ENCODE measurements around the gene UNC45B. TPM values are rescaled to one million over a fixed set of nuclear protein-coding genes. Genes with fewer than 3 reads are reported as not detected.
"Not testable (repeated sequence)": the region's sequence is repeated elsewhere in the genome, so short reads cannot be mapped to it uniquely, and the experiment has no call there.

The UNC45B gene
- total RNA-seq = 0.94 TPM

GRCh38 chr17:35147375-35147905, at the start of gene UNC45B:
Gene UNC45B (plus strand): TSS chr17:35147817. CDS start chr17:35148264, 447 bp downstream.
- Histone ChIP-seq H3K9me3 (ENCODE audit: low read depth, low read length) (no peaks in the 10 kb centered on the region), H3K27me3 (ENCODE audit: insufficient read depth, low read length) (no peaks in the 10 kb centered on the region), H3K4me3 (ENCODE audit: low read length) (no peak within 1 kb of the TSS), H3K4me1 (ENCODE audit: insufficient read depth, low read length) (peaks cover 2% of the 10 kb centered on the region)

DNA sequence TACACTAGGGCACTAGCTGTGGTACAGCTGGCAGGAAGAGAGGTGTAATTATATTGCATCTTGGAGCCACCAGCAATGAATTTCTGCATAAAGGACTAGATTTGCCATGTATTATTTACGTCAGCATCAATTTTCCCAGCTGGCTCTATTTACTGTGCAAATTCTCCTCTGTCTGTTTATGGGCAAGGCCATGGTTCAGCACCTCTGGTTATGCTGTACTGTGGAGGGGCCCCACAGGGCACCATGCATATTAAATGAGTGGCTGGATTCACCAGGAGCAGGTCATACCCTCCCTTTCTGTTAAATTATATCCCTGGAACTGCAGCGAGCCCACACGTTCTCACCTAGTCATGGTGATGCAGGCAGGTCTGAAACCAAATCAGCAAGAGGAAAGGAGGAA, 47.7 kb upstream of the UNC45B start:
- H3K4me1 ChIP-seq (ENCODE audit: insufficient read depth, low read length) = peaks cover 7% of the 10 kb centered on the region

GRCh38 chr17:35101036-35101435, 46.6 kb upstream of the UNC45B start:
- no peaks in the 10 kb centered on the region for H3K9me3 ChIP-seq (ENCODE audit: low read depth, low read length)
- H3K27me3 ChIP-seq (ENCODE audit: insufficient read depth, low read length) = no peaks in the 10 kb centered on the region
- H3K4me3 ChIP-seq (ENCODE audit: low read length) = no peak overlapping the region
- peaks cover 4% of the 10 kb centered on the region for H3K4me1 ChIP-seq (ENCODE audit: insufficient read depth, low read length)

More for the DNA sequence above, 47.7 kb upstream of the UNC45B start:
- H3K9me3 ChIP-seq (ENCODE audit: low read depth, low read length) = no peaks in the 10 kb centered on the region
- H3K27me3 ChIP-seq (ENCODE audit: insufficient read depth, low read length) = no peaks in the 10 kb centered on the region
- H3K4me3 ChIP-seq (ENCODE audit: low read length) = no peak overlapping the region

DNA sequence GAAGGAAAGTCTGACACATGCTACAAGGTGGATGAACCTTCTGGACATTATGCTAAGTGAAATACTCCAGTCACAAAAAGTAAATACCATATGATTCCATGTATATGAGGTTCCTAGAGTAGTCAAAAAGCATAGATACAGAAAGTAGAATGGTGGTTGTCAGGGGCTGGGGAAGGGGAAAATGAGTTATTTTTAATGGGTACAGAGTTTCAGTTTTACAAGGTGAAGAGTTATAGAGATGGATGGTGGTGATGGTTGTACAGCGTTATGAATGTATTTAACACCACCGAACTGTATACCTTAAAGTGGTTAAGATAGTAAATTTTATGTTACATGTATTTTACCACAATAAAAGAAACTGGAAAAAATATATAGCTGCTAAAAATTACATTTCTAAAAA, 45.9 kb upstream of the UNC45B start:
- Histone ChIP-seq H3K27me3 (ENCODE audit: insufficient read depth, low read length) (no peaks in the 10 kb centered on the region), H3K4me3 (ENCODE audit: low read length) (no peak overlapping the region), H3K4me1 (ENCODE audit: insufficient read depth, low read length) (peaks cover 4% of the 10 kb centered on the region), H3K9me3 (ENCODE audit: low read depth, low read length) (no peaks in the 10 kb centered on the region)

DNA sequence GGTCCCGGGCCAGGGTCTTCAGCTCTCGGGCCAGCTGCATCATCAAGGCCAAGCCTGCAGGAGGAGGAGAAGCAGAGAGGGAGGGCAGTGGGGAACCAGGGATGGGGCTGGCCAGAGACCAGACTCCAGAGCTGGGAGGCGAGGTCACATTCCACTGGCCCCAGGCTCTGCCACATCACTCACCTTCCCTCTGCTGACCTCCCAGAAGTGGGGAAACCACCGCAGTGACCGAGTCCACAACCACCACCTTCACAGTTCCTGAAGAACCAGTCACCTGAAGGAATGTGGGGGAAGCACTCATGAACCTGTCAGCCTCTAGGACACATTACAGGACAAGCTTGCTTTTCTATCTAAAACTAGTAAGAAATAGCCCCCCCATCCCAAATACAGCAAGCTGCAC, 44.3 kb upstream of the UNC45B start:
- Histone ChIP-seq H3K27me3 (ENCODE audit: insufficient read depth, low read length) (no peaks in the 10 kb centered on the region), H3K4me1 (ENCODE audit: insufficient read depth, low read length) (peaks cover 12% of the 10 kb centered on the region), H3K9me3 (ENCODE audit: low read depth, low read length) (no peaks in the 10 kb centered on the region), H3K4me3 (ENCODE audit: low read length) (no peak overlapping the region)

GRCh38 chr17:35104844-35105450, 42.7 kb upstream of the UNC45B start:
- peaks cover 12% of the 10 kb centered on the region for H3K4me1 ChIP-seq (ENCODE audit: insufficient read depth, low read length)
- no peak overlapping the region for H3K4me3 ChIP-seq (ENCODE audit: low read length)
- H3K9me3 ChIP-seq (ENCODE audit: low read depth, low read length) = no peaks in the 10 kb centered on the region
- H3K27me3 ChIP-seq (ENCODE audit: insufficient read depth, low read length) = no peaks in the 10 kb centered on the region

DNA sequence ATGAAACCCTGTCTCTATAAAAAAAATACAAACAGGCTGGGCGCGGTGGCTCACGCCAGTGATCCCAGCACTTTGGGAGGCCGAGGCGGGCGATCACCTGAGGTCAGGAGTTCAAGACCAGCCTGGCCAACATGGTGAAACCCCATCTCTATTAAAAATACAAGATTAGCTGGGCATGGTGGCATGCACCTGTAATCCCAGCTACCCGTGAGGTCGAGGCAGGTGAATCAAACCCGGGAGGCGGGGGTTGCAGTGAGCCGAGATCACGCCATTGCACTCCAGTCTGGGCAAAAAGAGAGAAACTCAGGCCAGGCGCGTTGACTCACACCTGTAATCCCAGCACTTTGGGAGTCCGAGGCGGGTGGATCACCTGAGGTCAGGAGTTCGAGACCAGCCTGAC, 36.8 kb upstream of the UNC45B start:
- H3K9me3 ChIP-seq (ENCODE audit: low read depth, low read length); H3K4me1 ChIP-seq (ENCODE audit: insufficient read depth, low read length); H3K4me3 ChIP-seq (ENCODE audit: low read length); H3K27me3 ChIP-seq (ENCODE audit: insufficient read depth, low read length): not testable (repeated sequence)

DNA sequence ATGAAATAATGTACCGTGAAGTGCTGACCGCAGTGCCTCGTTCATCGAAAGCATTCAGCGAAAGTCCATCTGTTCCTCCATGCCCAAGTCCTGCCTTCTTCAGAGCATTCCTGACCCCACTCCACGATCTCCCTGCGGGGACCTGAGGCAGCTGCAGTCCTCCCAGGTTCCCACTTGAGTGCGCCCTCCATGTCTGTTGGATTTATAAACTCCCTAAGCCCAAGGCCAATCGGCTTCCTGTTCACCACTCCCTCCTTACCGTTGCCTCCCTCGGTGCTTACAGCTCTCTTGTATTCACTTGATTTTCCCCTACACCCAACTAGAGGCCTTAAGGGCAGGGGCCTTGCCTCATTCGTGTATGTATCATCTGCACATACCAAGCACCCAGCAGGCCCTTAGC, 30.8 kb upstream of the UNC45B start:
- H3K4me3 ChIP-seq (ENCODE audit: low read length) = no peak overlapping the region
- H3K9me3 ChIP-seq (ENCODE audit: low read depth, low read length) = no peaks in the 10 kb centered on the region
- H3K4me1 ChIP-seq (ENCODE audit: insufficient read depth, low read length) = peaks cover 22% of the 10 kb centered on the region
- H3K27me3 ChIP-seq (ENCODE audit: insufficient read depth, low read length) = no peaks in the 10 kb centered on the region

- Histone ChIP-seq H3K9me3 (ENCODE audit: low read depth, low read length) (no peaks in the 10 kb centered on the region), H3K27me3 (ENCODE audit: insufficient read depth, low read length) (no peaks in the 10 kb centered on the region), H3K4me3 (ENCODE audit: low read length) (no peak overlapping the region), H3K4me1 (ENCODE audit: insufficient read depth, low read length) (peaks cover 22% of the 10 kb centered on the region)
Measured at GRCh38 chr17:35117984-35118383, 29.6 kb upstream of the UNC45B start.

DNA sequence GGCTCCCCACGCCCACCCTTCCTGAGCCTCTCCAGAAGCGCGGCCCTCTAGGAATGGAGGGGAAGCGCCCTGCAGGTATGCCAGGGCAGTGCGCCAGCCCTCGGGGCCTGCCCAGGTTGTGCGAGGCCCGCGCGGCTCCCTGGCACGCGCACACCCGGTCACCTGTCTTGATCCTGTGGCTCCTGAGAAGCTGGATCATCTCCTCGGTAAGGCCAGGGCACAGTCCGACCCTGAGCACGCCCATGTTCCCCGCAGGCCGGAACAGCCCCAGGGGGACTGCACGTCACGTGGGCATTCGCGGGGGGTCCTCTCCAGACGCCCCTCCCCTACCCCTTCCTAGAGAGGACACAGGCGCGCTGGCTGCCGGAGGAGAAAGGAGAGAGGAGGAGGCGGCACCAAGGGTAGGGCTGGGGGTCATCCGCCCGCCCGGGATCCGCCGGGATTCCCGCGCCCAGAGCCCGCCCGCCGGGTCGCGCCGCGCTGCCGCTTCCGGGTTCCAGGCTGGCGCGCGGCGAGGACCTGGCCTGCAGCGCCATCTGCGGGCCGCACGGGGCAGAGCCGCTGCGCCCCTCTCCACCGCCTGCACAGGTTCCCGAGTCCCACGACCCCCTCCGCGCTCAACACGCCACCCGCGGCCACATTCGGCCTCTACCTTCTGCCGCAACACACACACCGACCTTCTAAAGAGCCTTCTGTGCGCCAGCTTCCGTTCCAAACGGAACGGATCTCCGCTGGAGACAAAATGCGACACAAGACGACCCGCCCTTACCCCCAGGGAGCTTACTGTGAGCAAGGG, 28.0 kb upstream of the UNC45B start, which contains the start of gene RAD51D:
Gene RAD51D (minus strand): TSS at position 491 of the 796 bp plus-strand sequence. CDS start 247 bp downstream, at position 244.
- Histone ChIP-seq H3K4me1 (ENCODE audit: insufficient read depth, low read length) (peaks cover 22% of the 10 kb centered on the region), H3K9me3 (ENCODE audit: low read depth, low read length) (no peaks in the 10 kb centered on the region), H3K27me3 (ENCODE audit: insufficient read depth, low read length) (no peaks in the 10 kb centered on the region), H3K4me3 (ENCODE audit: low read length) (peak within 1 kb of the TSS; percentile 92)

GRCh38 chr17:35121315-35121714, 26.3 kb upstream of the UNC45B start, which contains the start of gene FNDC8:
Gene FNDC8 (plus strand): TSS chr17:35121615. CDS start chr17:35121694, 79 bp downstream.
- Histone ChIP-seq H3K4me3 (ENCODE audit: low read length) (no peak within 1 kb of the TSS), H3K27me3 (ENCODE audit: insufficient read depth, low read length) (no peaks in the 10 kb centered on the region), H3K4me1 (ENCODE audit: insufficient read depth, low read length) (peaks cover 22% of the 10 kb centered on the region), H3K9me3 (ENCODE audit: low read depth, low read length) (no peaks in the 10 kb centered on the region)

GRCh38 chr17:35127751-35128514, 19.7 kb upstream of the UNC45B start:
- Histone ChIP-seq H3K4me3 (ENCODE audit: low read length) (no peak overlapping the region), H3K4me1 (ENCODE audit: insufficient read depth, low read length) (no peaks in the 10 kb centered on the region), H3K9me3 (ENCODE audit: low read depth, low read length) (no peaks in the 10 kb centered on the region), H3K27me3 (ENCODE audit: insufficient read depth, low read length) (no peaks in the 10 kb centered on the region)

GRCh38 chr17:35129154-35129972, 18.3 kb upstream of the UNC45B start:
- no peak overlapping the region for H3K4me3 ChIP-seq (ENCODE audit: low read length)

GRCh38 chr17:35129973-35130351, 17.7 kb upstream of the UNC45B start:
- Histone ChIP-seq H3K27me3 (ENCODE audit: insufficient read depth, low read length) (no peaks in the 10 kb centered on the region), H3K4me3 (ENCODE audit: low read length) (no peak overlapping the region), H3K4me1 (ENCODE audit: insufficient read depth, low read length) (no peaks in the 10 kb centered on the region), H3K9me3 (ENCODE audit: low read depth, low read length) (no peaks in the 10 kb centered on the region)

More at GRCh38 chr17:35129154-35129972, 18.3 kb upstream of the UNC45B start:
- Histone ChIP-seq H3K27me3 (ENCODE audit: insufficient read depth, low read length) (no peaks in the 10 kb centered on the region), H3K9me3 (ENCODE audit: low read depth, low read length) (no peaks in the 10 kb centered on the region), H3K4me1 (ENCODE audit: insufficient read depth, low read length) (no peaks in the 10 kb centered on the region)

All from mononuclear cell (primary cell).